ENCODE results near the gene IL23R.

Gene IL23R

GRCh38 chr1:67308136-67308535 lies 141.9 kb downstream of the IL23R start:
- H3K4me3 ChIP-seq (replicated peaks; ENCODE audit: low read depth, low read length), result no peak overlapping the region
- TF ChIP-seq CTCF (IDR thresholded peaks at IDR 0.05; ENCODE audit: low read depth, low read length, missing control alignments), result no peak
- no peak for DNase-seq (ENCODE audit: extremely low read depth, low read depth)

Measured in HFF-Myc (cell line).